ENCODE measurements around the gene ARMC6. TPM values are rescaled to one million over a fixed set of nuclear protein-coding genes. Genes with fewer than 3 reads are reported as not detected.
A peak's percentile ranks its signal among the peaks of the same experiment; 100 is the strongest.

Gene ARMC6
- total RNA-seq, 1 donor: 30.1 TPM

GRCh38 chr19:19051478-19052213 lies 18.2 kb downstream of the ARMC6 start:
- no peak for DNase-seq (ENCODE audit: low read depth)
- TF ChIP-seq, protein P1, sequence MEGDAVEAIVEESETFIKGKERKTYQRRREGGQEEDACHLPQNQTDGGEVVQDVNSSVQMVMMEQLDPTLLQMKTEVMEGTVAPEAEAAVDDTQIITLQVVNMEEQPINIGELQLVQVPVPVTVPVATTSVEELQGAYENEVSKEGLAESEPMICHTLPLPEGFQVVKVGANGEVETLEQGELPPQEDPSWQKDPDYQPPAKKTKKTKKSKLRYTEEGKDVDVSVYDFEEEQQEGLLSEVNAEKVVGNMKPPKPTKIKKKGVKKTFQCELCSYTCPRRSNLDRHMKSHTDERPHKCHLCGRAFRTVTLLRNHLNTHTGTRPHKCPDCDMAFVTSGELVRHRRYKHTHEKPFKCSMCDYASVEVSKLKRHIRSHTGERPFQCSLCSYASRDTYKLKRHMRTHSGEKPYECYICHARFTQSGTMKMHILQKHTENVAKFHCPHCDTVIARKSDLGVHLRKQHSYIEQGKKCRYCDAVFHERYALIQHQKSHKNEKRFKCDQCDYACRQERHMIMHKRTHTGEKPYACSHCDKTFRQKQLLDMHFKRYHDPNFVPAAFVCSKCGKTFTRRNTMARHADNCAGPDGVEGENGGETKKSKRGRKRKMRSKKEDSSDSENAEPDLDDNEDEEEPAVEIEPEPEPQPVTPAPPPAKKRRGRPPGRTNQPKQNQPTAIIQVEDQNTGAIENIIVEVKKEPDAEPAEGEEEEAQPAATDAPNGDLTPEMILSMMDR (IDR thresholded peaks at IDR 0.05; ENCODE audit: insufficient read depth, low read length): no peak
- no peak overlapping the region for H3K4me3 ChIP-seq (ENCODE audit: low read depth, low read length)

DNA sequence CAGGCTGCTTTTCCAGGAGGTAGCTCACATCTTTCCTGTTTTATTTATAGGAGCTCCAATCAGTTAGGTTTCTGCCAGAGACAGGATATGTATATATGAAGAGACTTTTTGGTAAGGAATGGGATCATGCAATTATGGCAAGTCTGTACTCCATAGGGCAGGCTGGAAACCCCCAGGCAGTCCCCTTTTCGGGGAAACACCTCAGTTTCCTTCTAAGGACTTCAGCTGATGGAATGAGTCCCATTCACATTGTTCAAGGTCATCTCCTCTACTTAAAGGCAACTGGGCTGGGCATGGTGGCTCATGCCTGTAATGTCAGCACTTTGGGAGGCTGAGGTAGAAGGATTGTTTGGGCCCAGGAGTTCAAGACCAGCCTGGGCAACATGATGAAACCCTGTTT lies 19.5 kb downstream of the ARMC6 start:
- TF ChIP-seq, protein P1 (IDR thresholded peaks at IDR 0.05; ENCODE audit: insufficient read depth, low read length): no peak
- H3K4me3 ChIP-seq (ENCODE audit: low read depth, low read length): no peak overlapping the region
- DNase-seq (ENCODE audit: low read depth): no peak

GRCh38 chr19:19053508-19054314 lies 20.3 kb downstream of the ARMC6 start:
- TF ChIP-seq, protein P1 (IDR thresholded peaks at IDR 0.05; ENCODE audit: insufficient read depth, low read length): peak; percentile 66
- H3K4me3 ChIP-seq (ENCODE audit: low read depth, low read length): no peak overlapping the region
- DNase-seq (ENCODE audit: low read depth): peak; percentile 61

DNA sequence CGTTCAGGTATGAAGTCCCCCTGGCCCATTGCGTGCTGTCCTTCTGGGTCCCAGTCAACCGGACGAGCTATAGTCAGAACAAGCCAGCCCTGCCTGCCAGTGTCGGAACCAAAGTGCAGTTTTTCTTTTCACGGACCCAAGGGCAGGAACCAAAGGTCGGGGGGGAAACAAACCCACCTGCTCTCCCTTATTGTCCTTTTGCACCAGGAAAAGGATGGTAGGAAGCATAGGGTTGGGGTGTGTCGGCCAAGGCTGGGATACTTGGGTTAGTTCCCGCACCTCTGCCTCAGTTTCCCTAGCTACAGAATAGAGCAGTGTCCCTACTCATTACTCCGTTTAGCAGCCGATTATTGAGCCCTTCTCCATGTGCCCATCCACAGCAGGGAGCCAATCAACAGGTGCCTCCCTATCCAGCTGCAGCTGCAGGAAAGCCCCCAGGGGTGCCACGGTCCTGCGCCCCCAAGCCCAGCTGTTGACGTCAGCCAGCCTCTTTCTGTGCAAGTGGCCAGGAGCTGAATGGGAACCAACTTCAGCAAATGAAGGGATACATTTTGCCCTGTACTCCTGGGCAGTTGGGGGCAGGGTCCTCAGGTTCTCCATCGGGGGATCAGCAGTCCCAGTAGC lies 21.0 kb downstream of the ARMC6 start:
- TF ChIP-seq, protein P1 (IDR thresholded peaks at IDR 0.05; ENCODE audit: insufficient read depth, low read length): no peak
- DNase-seq (ENCODE audit: low read depth): no peak
- no peak overlapping the region for H3K4me3 ChIP-seq (ENCODE audit: low read depth, low read length)

DNA sequence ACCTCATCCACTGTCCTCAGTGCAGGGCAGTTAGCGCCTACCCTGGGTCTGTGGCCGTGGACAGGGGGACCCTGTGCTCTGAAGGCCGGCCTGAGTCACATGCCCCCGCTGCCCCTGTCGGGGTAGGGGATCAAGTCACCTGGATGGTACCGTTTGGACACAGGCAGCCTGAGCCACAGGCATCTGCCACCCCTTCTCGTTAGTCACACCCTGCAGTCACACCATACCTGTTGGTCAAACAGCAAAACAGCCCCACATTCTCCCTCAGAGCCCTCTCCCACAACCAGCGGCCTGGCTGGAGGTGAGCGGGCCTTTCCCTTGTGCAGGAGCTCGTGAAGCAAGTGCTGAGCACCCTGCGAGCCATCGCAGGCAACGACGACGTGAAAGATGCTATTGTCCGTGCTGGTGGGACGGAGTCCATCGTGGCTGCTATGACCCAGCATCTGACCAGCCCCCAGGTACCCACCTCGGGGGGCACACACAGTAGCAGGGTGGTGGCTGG lies 21.6 kb downstream of the ARMC6 start:
- TF ChIP-seq, protein P1 (IDR thresholded peaks at IDR 0.05; ENCODE audit: insufficient read depth, low read length): no peak
- DNase-seq (ENCODE audit: low read depth): no peak
- no peak overlapping the region for H3K4me3 ChIP-seq (ENCODE audit: low read depth, low read length)

GRCh38 chr19:19055701-19056100 lies 22.3 kb downstream of the ARMC6 start:
- DNase-seq (ENCODE audit: low read depth): no peak
- TF ChIP-seq, protein P1 (IDR thresholded peaks at IDR 0.05; ENCODE audit: insufficient read depth, low read length): no peak
- no peak overlapping the region for H3K4me3 ChIP-seq (ENCODE audit: low read depth, low read length)

All from fibroblast of the aortic adventitia (primary cell).